OCI-LY3 (cell line): ENCODE results near the gene OR2T8.

Experiments used
- H2AFZ ChIP-seq: fragments of 200-600, 300-600 bp; shearing (Covaris generic); 2 replicates; pipeline ENCODE4 v1.6.0; 2014; ENCODE audit warnings: antibody characterized with exemption, low read depth, low read length
- H3K27ac ChIP-seq: fragments of 200-600, 300-600 bp; sonication (generic); 2 replicates; pipeline ENCODE4 v1.5.1; 2014; ENCODE audit warnings: mild to moderate bottlenecking, low read length, moderate library complexity, mixed read lengths
- H3K27me3 ChIP-seq: fragments of 200-600, 300-600 bp; sonication (generic); 2 replicates; pipeline ENCODE4 v1.6.1; 2014; ENCODE audit warnings: low read depth, low read length, mixed read lengths
- H3K36me3 ChIP-seq: fragments of 200-600, 300-600 bp; sonication (generic); replicated peaks from 2 replicates; pipeline ENCODE3; 2014; ENCODE audit warnings: low read depth, low read length, mixed read lengths
- H3K4me1 ChIP-seq: fragments of 300-600, 200-600 bp; sonication (generic); 2 replicates; pipeline ENCODE4 v1.6.1; 2014; ENCODE audit warnings: low read length, mixed read lengths
- H3K4me2 ChIP-seq: fragments of 200-600, 300-600 bp; sonication (generic); 2 replicates; pipeline ENCODE4 v1.6.1; 2014; ENCODE audit warnings: low read length, mixed read lengths
- H3K4me3 ChIP-seq: fragments of 300-600, 200-600 bp; sonication (generic); 2 replicates; pipeline ENCODE4 v1.5.1; 2014; ENCODE audit warnings: antibody characterized with exemption, mild to moderate bottlenecking, low read length, moderate library complexity
- H3K79me2 ChIP-seq: fragments of 300-600, 200-600 bp; shearing (Covaris generic); 2 replicates; pipeline ENCODE4 v1.6.1; 2014; ENCODE audit warnings: mild to moderate bottlenecking, low read length, mixed read lengths
- H3K9ac ChIP-seq: fragments of 300-600, 200-600 bp; shearing (Covaris generic); 2 replicates; pipeline ENCODE4 v1.6.0; 2014; ENCODE audit warnings: mild to moderate bottlenecking, low read length, moderate library complexity
- H3K9me3 ChIP-seq: fragments of 200-600, 300-600 bp; shearing (Covaris generic); 2 replicates; pipeline ENCODE4 v1.6.1; 2014; ENCODE audit warnings: low read length, mixed read lengths; ENCODE audit not compliant: insufficient read depth
- H4K20me1 ChIP-seq: fragments of 200-600, 300-600 bp; sonication (generic); 2 replicates; pipeline ENCODE4 v1.6.1; 2016; ENCODE audit warnings: low read length, mixed read lengths; ENCODE audit not compliant: insufficient read depth
- CTCF ChIP-seq: fragments of 200-600, 300-600 bp; sonication (generic); IDR thresholded peaks from 2 replicates; pipeline ENCODE4 v1.5.1; 2014; ENCODE audit warnings: antibody characterized with exemption, low read length, low read depth
- EZH2phosphoT487 ChIP-seq: fragments of 200-600 bp; shearing (Covaris generic); IDR thresholded peaks from 2 replicates; pipeline ENCODE4 v1.6.1; 2018; ENCODE audit warnings: antibody characterized with exemption, mixed run types, low read depth

Gene OR2T8

GRCh38 chr1:247953408-247953807 lies 33.4 kb downstream of the OR2T8 start:
- no peak overlapping the region for H3K9ac ChIP-seq
- TF ChIP-seq CTCF (no peak), EZH2phosphoT487 (no peak)
- no peaks in the 10 kb centered on the region for H3K9me3 ChIP-seq
- H3K4me3 ChIP-seq: no peak overlapping the region
- H4K20me1 ChIP-seq: no peaks in the 10 kb centered on the region
- H3K36me3 ChIP-seq: no peaks in the 10 kb centered on the region
- no peak overlapping the region for H3K27ac ChIP-seq
- H3K4me2 ChIP-seq: no peak overlapping the region
- no peaks in the 10 kb centered on the region for H3K27me3 ChIP-seq
- no peaks in the 10 kb centered on the region for H3K79me2 ChIP-seq
- no peaks in the 10 kb centered on the region for H3K4me1 ChIP-seq
- H2AFZ ChIP-seq: no peak overlapping the region

GRCh38 chr1:247961791-247962190 lies 41.7 kb downstream of the OR2T8 start:
- H2AFZ ChIP-seq: no peak overlapping the region
- H3K79me2 ChIP-seq: no peaks in the 10 kb centered on the region
- H3K4me2 ChIP-seq: no peak overlapping the region
- no peaks in the 10 kb centered on the region for H3K9me3 ChIP-seq
- H3K9ac ChIP-seq: no peak overlapping the region
- 0 out of 2 replicates have a peak, but pooled peaks cover 5% of the 10 kb centered on the region for H3K27me3 ChIP-seq
- H3K4me3 ChIP-seq: no peak overlapping the region
- TF ChIP-seq EZH2phosphoT487 (no peak), CTCF (no peak)
- peaks cover 7% of the 10 kb centered on the region for H3K4me1 ChIP-seq
- H4K20me1 ChIP-seq: no peaks in the 10 kb centered on the region
- no peaks in the 10 kb centered on the region for H3K36me3 ChIP-seq
- H3K27ac ChIP-seq: no peak overlapping the region

- H3K27ac ChIP-seq: no peak overlapping the region
- no peaks in the 10 kb centered on the region for H3K9me3 ChIP-seq
- no peaks in the 10 kb centered on the region for H3K36me3 ChIP-seq
- peaks cover 9% of the 10 kb centered on the region for H3K4me1 ChIP-seq
- H3K4me3 ChIP-seq: no peak overlapping the region
- TF ChIP-seq EZH2phosphoT487: no peak
- TF ChIP-seq CTCF: no peak
- no peaks in the 10 kb centered on the region for H3K79me2 ChIP-seq
- no peak overlapping the region for H2AFZ ChIP-seq
- H3K27me3 ChIP-seq: 0 out of 2 replicates have a peak, but pooled peaks cover 5% of the 10 kb centered on the region
- H3K4me2 ChIP-seq: no peak overlapping the region
- H3K9ac ChIP-seq: no peak overlapping the region
- H4K20me1 ChIP-seq: no peaks in the 10 kb centered on the region
Observed at GRCh38 chr1:247962911-247963588, 43.0 kb downstream of the OR2T8 start.

GRCh38 chr1:247964933-247965332 lies 44.9 kb downstream of the OR2T8 start, which contains the start of gene OR2AK2:
Gene OR2AK2 (plus strand): TSS chr1:247965233. CDS start chr1:247965377, 144 bp downstream.
- H3K27me3 ChIP-seq: 0 out of 2 replicates have a peak, but pooled peaks cover 5% of the 10 kb centered on the region
- H3K9me3 ChIP-seq: no peaks in the 10 kb centered on the region
- H3K9ac ChIP-seq: no peak within 1 kb of the TSS
- H3K4me1 ChIP-seq: peaks cover 9% of the 10 kb centered on the region
- no peak for TF ChIP-seq CTCF
- no peak for TF ChIP-seq EZH2phosphoT487
- H3K4me2 ChIP-seq: no peak within 1 kb of the TSS
- no peak within 1 kb of the TSS for H2AFZ ChIP-seq
- H3K27ac ChIP-seq: no peak within 1 kb of the TSS
- H3K36me3 ChIP-seq: no peaks in the 10 kb centered on the region
- no peaks in the 10 kb centered on the region for H4K20me1 ChIP-seq
- H3K79me2 ChIP-seq: no peaks in the 10 kb centered on the region
- no peak within 1 kb of the TSS for H3K4me3 ChIP-seq
